Naive thymus-derived CD4-positive, alpha-beta T cell (primary cell): ENCODE measurements around the gene GSC2. TPM values are rescaled to one million over a fixed set of nuclear protein-coding genes. Genes with fewer than 3 reads are reported as not detected.

Experiments used
- ATAC-seq: fragments of 150-1000 bp; cut with Tn5 transposase; 2 replicates; pipeline ENCODE4 v1.10.0; 2021; ENCODE audit warnings: mild to moderate bottlenecking, moderate library complexity
- CTCF ChIA-PET: fragments of 350-600 bp; sonication (Branson Sonifier 250); formaldehyde crosslinking; loops from one replicate; lab custom pipeline; 2021; ENCODE audit warnings: antibody characterized with exemption; lab: Charles Lee
- POLR2A ChIA-PET: fragments of 350-600 bp; sonication (Branson Sonifier 250); formaldehyde crosslinking; loops from one replicate; lab custom pipeline; 2021; ENCODE audit warnings: antibody characterized with exemption, inconsistent platforms; lab: Charles Lee
- DNase-seq, 9 donors: peaks; one replicate each; pipeline versions ENCODE4 v3.0.0 to v3.0.0-alpha.2; 2020 to 2022; ENCODE audit warnings: mixed read lengths in 1 of 9
- H3K27ac ChIP-seq: one replicate; pipeline ENCODE4 v1.7.0; 2013; ENCODE audit warnings: mild to moderate bottlenecking, low read depth, low read length, moderate library complexity
- H3K27me3 ChIP-seq, 2 donors: one replicate each; pipeline ENCODE4 v1.7.0; 2013; ENCODE audit warnings: low read length in 2 of 2, mild to moderate bottlenecking in 2 of 2, moderate library complexity in 2 of 2; ENCODE audit not compliant: control insufficient read depth in 2 of 2, insufficient read depth in 2 of 2
- H3K36me3 ChIP-seq, 3 experiments: 1 replicate in 2 of 3; 2 replicates in 1 of 3; pipeline ENCODE4 v1.7.0; 2013; ENCODE audit warnings: low read length in 3 of 3, mild to moderate bottlenecking in 3 of 3, moderate library complexity in 1 of 3; ENCODE audit not compliant: insufficient read depth in 3 of 3, control insufficient read depth in 2 of 3
- H3K4me1 ChIP-seq, 2 donors: one replicate each; pipeline ENCODE4 v1.7.0; 2013; ENCODE audit warnings: low read length in 2 of 2, mild to moderate bottlenecking in 2 of 2, moderate library complexity in 1 of 2; ENCODE audit not compliant: control insufficient read depth in 2 of 2, insufficient read depth in 2 of 2
- H3K4me3 ChIP-seq: 2 replicates; pipeline ENCODE4 v1.7.0; 2013; ENCODE audit warnings: mild to moderate bottlenecking, low read length
- H3K9me3 ChIP-seq, 3 experiments: 1 replicate in 2 of 3; 2 replicates in 1 of 3; pipeline ENCODE4 v1.7.0; 2013; ENCODE audit warnings: low read length in 3 of 3; ENCODE audit not compliant: control insufficient read depth in 2 of 3
- H3K27ac Mint-ChIP-seq, 9 donors: one replicate each; pipeline ENCODE4 v1.8.0; 2020 to 2022; ENCODE audit warnings: mixed read lengths in 9 of 9, mild to moderate bottlenecking in 8 of 9, moderate library complexity in 5 of 9, inconsistent platforms in 2 of 9
- H3K27me3 Mint-ChIP-seq, 5 donors: one replicate each; pipeline ENCODE4 v1.8.0; 2021 to 2022; ENCODE audit warnings: mixed read lengths in 5 of 5, mild to moderate bottlenecking in 1 of 5
- H3K36me3 Mint-ChIP-seq, 5 donors: one replicate each; pipeline ENCODE4 v1.8.0; 2020 to 2022; ENCODE audit warnings: mixed read lengths in 5 of 5, mild to moderate bottlenecking in 3 of 5, inconsistent platforms in 1 of 5
- H3K4me1 Mint-ChIP-seq, 7 donors: one replicate each; pipeline ENCODE4 v1.8.0; 2020 to 2022; ENCODE audit warnings: mixed read lengths in 7 of 7, mild to moderate bottlenecking in 3 of 7, inconsistent platforms in 1 of 7
- H3K4me3 Mint-ChIP-seq, 10 donors: one replicate each; pipeline ENCODE4 v1.8.0; 2020 to 2022; ENCODE audit warnings: mild to moderate bottlenecking in 10 of 10, mixed read lengths in 10 of 10, moderate library complexity in 6 of 10, inconsistent platforms in 2 of 10
- H3K9me3 Mint-ChIP-seq, 11 donors: one replicate each; pipeline ENCODE4 v1.8.0; 2020 to 2022; ENCODE audit warnings: mixed read lengths in 11 of 11, mild to moderate bottlenecking in 4 of 11, inconsistent platforms in 1 of 11, moderate library complexity in 1 of 11
- intact Hi-C, 2 donors: fragments of 100-400 bp; cut with micrococcal nuclease; formaldehyde crosslinking; loops; one replicate each; pipeline ENCODE4 v1.15.1; 2023
- polyA plus RNA-seq, 2 donors: library from polyadenylated mRNA; unstranded; fragments of 300-500 nt; fragmentation: Illumina TruSeq; gene quantifications; one replicate each; pipeline ENCODE4 v1.2.3, GENCODE V29; 2021
- total RNA-seq, 6 experiments: library from RNA in 5 of 6; stranded (reverse) in 5 of 6; gene quantifications; 1 replicate in 5 of 6; 2 replicates in 1 of 6; pipeline ENCODE4 v1.2.3 and lab custom pipeline; 2021 to 2026

Gene GSC2
- total and polyA plus RNA-seq, 7 experiments from 2014 or later: not detected

- Histone ChIP-seq H3K36me3 (no peaks in the 10 kb centered on the region), H3K27me3 (no peaks in the 10 kb centered on the region), H3K4me1 (no peaks in the 10 kb centered on the region), H3K27ac (no peak overlapping the region), H3K9me3 (no peaks in the 10 kb centered on the region), H3K4me3 (no peak overlapping the region)
- POLR2A ChIA-PET: no interaction called here
- intact Hi-C loops: no loop called here
- Mint-ChIP-seq H3K27me3 (peaks cover 0 to 6% (median 0%) of the 10 kb centered on the region in 5 donors), H3K27ac (peak overlapping the region in 1 of 9 donors; percentile 16), H3K9me3 (no peaks in the 10 kb centered on the region), H3K4me3 (no peak overlapping the region), H3K4me1 (peaks cover 4 to 17% (median 6%) of the 10 kb centered on the region in 7 donors), H3K36me3 (no peaks in the 10 kb centered on the region)
- no peak for DNase-seq
- ATAC-seq: no peak
- CTCF ChIA-PET: no interaction called here
Measured at GRCh38 chr22:19194766-19195536, 44.9 kb upstream of the GSC2 start.

- Histone ChIP-seq H3K36me3 (no peaks in the 10 kb centered on the region), H3K27me3 (no peaks in the 10 kb centered on the region), H3K27ac (no peak overlapping the region), H3K4me1 (no peaks in the 10 kb centered on the region), H3K9me3 (no peaks in the 10 kb centered on the region), H3K4me3 (no peak overlapping the region)
- DNase-seq (no peak), ATAC-seq (no peak)
- peak overlapping the region in 1 of 9 donors; percentile 5 for H3K27ac Mint-ChIP-seq
- POLR2A ChIA-PET: no interaction called here
- H3K9me3 Mint-ChIP-seq: no peaks in the 10 kb centered on the region
- intact Hi-C loops: no loop called here
- CTCF ChIA-PET: no interaction called here
- no peaks in the 10 kb centered on the region for H3K36me3 Mint-ChIP-seq
- H3K4me3 Mint-ChIP-seq: no peak overlapping the region
- peaks cover 0 to 6% (median 0%) of the 10 kb centered on the region in 5 donors for H3K27me3 Mint-ChIP-seq
- H3K4me1 Mint-ChIP-seq: peaks cover 4 to 17% (median 6%) of the 10 kb centered on the region in 7 donors
Measured at GRCh38 chr22:19193879-19194278, 43.8 kb upstream of the GSC2 start.

DNA sequence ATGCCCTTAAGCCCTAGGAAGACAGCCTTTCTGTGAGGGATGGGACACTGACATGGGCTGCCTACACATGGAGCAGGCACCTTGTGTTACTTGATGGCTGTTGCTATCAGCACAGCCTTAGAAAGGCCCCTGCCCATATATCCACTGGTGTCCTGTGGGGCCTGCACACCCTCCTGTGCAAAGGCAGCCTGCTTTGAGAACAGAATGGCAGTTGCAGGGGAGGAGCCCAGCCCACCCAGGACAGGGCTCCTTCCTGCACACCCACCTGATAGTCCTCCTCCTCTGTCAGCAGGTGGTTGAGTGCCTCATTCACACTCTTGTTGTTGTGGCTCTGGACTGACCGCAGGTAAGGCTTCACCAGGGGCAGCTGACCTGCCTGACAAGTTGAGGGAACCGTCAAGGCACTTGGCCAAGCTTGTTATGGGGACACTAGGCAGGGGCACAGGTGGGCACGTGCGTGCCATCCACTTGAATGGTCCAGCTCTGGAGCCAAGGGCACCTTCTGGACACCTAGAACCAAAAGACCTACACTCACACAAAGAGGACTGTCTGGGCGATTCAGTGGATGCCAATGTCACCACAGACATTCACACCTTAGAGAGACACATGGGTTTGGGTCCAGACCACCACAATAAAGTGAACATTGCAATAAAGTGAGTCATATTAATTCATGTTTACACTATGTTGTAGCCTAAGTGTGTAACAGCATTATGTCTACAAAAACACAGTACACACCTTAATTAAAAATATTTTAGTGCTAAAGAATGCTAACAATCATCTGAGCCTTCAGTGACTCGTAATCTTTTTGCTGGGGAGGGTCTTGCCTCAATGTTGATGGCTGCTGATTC is 37.8 kb upstream of the GSC2 start:
- no peak for ATAC-seq
- no peak for DNase-seq
- Mint-ChIP-seq H3K4me1 (no peaks in the 10 kb centered on the region), H3K27ac (no peak overlapping the region), H3K36me3 (no peaks in the 10 kb centered on the region), H3K27me3 (no peaks in the 10 kb centered on the region), H3K9me3 (no peaks in the 10 kb centered on the region), H3K4me3 (no peak overlapping the region)
- Histone ChIP-seq H3K36me3 (no peaks in the 10 kb centered on the region), H3K4me1 (no peaks in the 10 kb centered on the region), H3K4me3 (no peak overlapping the region), H3K9me3 (no peaks in the 10 kb centered on the region), H3K27me3 (no peaks in the 10 kb centered on the region), H3K27ac (no peak overlapping the region)
- CTCF ChIA-PET: no interaction called here
- POLR2A ChIA-PET: no interaction called here
- intact Hi-C loops: no loop called here

DNA sequence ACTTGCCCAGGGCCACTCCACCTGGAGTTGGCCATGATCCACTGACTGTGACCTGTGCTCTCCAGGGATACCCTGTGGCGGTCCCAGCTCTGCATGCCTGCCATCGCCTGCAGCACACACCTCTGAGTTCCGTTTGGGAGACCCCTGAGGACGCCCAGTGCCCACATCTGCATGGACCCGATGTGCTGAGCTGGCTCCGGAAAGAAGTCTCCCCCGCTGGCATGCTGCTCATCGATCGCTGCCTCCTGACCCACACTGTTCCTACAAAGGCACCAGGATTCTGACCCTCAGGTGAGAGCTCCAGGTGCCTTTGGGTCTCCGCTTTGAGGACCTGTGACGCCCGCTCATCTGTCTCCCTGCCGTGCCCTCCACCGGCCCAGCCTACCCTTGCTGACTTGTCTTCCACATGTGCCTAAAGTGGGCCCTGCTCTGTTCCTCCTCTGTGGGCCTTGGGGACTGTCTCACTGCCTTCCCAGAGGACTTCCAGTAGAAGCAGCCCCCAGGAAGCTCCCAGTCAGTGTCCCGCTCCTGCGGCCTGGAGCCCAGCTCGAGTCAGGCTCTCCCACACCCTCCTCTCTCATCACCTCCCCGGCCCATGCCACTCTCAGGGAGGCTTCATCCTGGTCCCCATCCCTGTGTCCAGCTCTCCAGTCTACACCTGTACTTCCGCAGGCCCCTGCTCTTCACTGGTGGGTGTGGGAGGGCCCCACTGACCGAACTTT is 34.3 kb upstream of the GSC2 start:
- H3K27ac ChIP-seq: no peak overlapping the region
- ChIA-PET CTCF (no interaction called here), POLR2A (no interaction called here)
- Mint-ChIP-seq H3K4me1 (peaks cover 10 to 19% (median 15%) of the 10 kb centered on the region in 7 donors), H3K27ac (peak overlapping the region in 1 of 9 donors; percentile 38), H3K4me3 (no peak overlapping the region), H3K9me3 (no peaks in the 10 kb centered on the region), H3K36me3 (no peaks in the 10 kb centered on the region), H3K27me3 (no peaks in the 10 kb centered on the region)
- intact Hi-C loops: no loop called here
- ATAC-seq: no peak
- H3K9me3 ChIP-seq: no peaks in the 10 kb centered on the region
- DNase-seq: no peak
- H3K27me3 ChIP-seq: no peaks in the 10 kb centered on the region
- peaks cover 3 to 4% of the 10 kb centered on the region in 2 donors for H3K4me1 ChIP-seq
- no peak overlapping the region for H3K4me3 ChIP-seq
- H3K36me3 ChIP-seq: no peaks in the 10 kb centered on the region

DNA sequence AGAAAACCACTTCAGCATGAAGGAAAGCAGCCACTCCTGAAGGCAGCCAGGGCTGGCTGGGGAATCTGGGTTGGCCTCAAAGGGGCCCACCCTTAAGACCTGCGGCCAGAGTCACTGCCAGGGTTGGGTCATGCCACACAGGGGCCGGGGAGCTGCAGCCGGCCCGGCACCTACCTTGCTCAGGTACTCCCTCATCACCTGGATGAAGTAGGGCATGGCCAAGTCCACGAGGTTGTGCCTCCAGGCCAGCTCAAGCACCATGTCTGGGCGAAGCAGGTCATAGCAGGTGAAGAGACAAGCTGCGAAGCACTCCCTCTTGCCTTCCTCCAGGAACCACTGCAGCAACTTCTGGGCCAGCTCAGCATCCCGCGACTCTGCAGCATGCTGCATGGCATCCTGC is 33.1 kb upstream of the GSC2 start:
- peaks cover 7 to 9% of the 10 kb centered on the region in 2 donors for H3K4me1 ChIP-seq
- Mint-ChIP-seq H3K27me3 (no peaks in the 10 kb centered on the region), H3K4me3 (no peak overlapping the region), H3K36me3 (no peaks in the 10 kb centered on the region), H3K4me1 (peaks cover 13 to 23% (median 19%) of the 10 kb centered on the region in 7 donors), H3K27ac (no peak overlapping the region), H3K9me3 (no peaks in the 10 kb centered on the region)
- no peaks in the 10 kb centered on the region for H3K36me3 ChIP-seq
- H3K9me3 ChIP-seq: no peaks in the 10 kb centered on the region
- ChIA-PET POLR2A (no interaction called here), CTCF (interaction anchor here (0.6 kb wide), 1 partner anchor 147 kb away, joined by 3 read pairs; no protein-coding TSS in a partner anchor)
- no peak for ATAC-seq
- no peak for DNase-seq
- H3K4me3 ChIP-seq: no peak overlapping the region
- no peaks in the 10 kb centered on the region for H3K27me3 ChIP-seq
- no peak overlapping the region for H3K27ac ChIP-seq
- intact Hi-C loops: no loop called here

GRCh38 chr22:19182472-19183157 is 32.5 kb upstream of the GSC2 start:
- Mint-ChIP-seq H3K4me3 (peak overlapping the region in 1 of 10 donors; percentile 13), H3K9me3 (no peaks in the 10 kb centered on the region), H3K36me3 (no peaks in the 10 kb centered on the region), H3K27me3 (no peaks in the 10 kb centered on the region), H3K4me1 (peaks cover 13 to 23% (median 19%) of the 10 kb centered on the region in 7 donors), H3K27ac (peak overlapping the region in 1 of 9 donors; percentile 89)
- Histone ChIP-seq H3K9me3 (no peaks in the 10 kb centered on the region), H3K27me3 (no peaks in the 10 kb centered on the region), H3K4me3 (no peak overlapping the region), H3K27ac (no peak overlapping the region), H3K36me3 (no peaks in the 10 kb centered on the region), H3K4me1 (peaks cover 7 to 9% of the 10 kb centered on the region in 2 donors)
- ChIA-PET POLR2A (no interaction called here), CTCF (interaction anchor here (0.6 kb wide), 1 partner anchor 148 kb away, joined by 3 read pairs; no protein-coding TSS in a partner anchor)
- intact Hi-C loops: no loop called here
- ATAC-seq (no peak), DNase-seq (no peak)
